HepG2 (cell line): Measurements from ENCODE around the gene CABP4. TPM values are rescaled to one million over a fixed set of nuclear protein-coding genes. Genes with fewer than 3 reads are reported as not detected.
A peak's percentile ranks its signal among the peaks of the same experiment; 100 is the strongest.

Experiments used
- FOXO4 ChIP-seq: sonication (generic); formaldehyde crosslinking; conservative IDR thresholded peaks from 2 replicates; pipeline ENCODE4 v1.8.1; 2023; ENCODE audit warnings: missing genetic modification reagents
- HNRNPH1 ChIP-seq: fragments of 200-400 bp; formaldehyde crosslinking; optimal IDR thresholded peaks from 2 replicates; pipeline ENCODE3; 2017; ENCODE audit warnings: mild to moderate bottlenecking, low read depth, low read length
- IKZF5 ChIP-seq: IDR thresholded peaks from 2 replicates; pipeline ENCODE4 v1.6.1; 2018; ENCODE audit warnings: missing genetic modification reagents, mild to moderate bottlenecking, missing compliant biosample characterization
- JARID2 ChIP-seq: sonication (generic); formaldehyde crosslinking; IDR thresholded peaks from 2 replicates; pipeline ENCODE4 v1.8.1; 2023; ENCODE audit warnings: missing genetic modification reagents, inconsistent platforms; ENCODE audit not compliant: insufficient replicate concordance
- KLF12 ChIP-seq: sonication (generic); formaldehyde crosslinking; IDR thresholded peaks from 2 replicates; pipeline ENCODE4 v1.4.0; 2020; ENCODE audit warnings: missing genetic modification reagents, borderline replicate concordance
- MED1 ChIP-seq: sonication (generic); formaldehyde crosslinking; IDR thresholded peaks from 2 replicates; pipeline ENCODE4 v1.4.0; 2020; ENCODE audit warnings: missing genetic modification reagents
- NR2C2 ChIP-seq: sonication (generic); formaldehyde crosslinking; IDR thresholded peaks from 2 replicates; pipeline ENCODE4 v1.4.0; 2020; ENCODE audit warnings: missing genetic modification reagents, mild to moderate bottlenecking, moderate library complexity, borderline replicate concordance
- SAFB2 ChIP-seq: sonication (generic); formaldehyde crosslinking; IDR thresholded peaks from 2 replicates; pipeline ENCODE4 v1.5.1; 2020; ENCODE audit warnings: missing genetic modification reagents, low read depth, mild to moderate bottlenecking, borderline replicate concordance
- TP53 ChIP-seq: sonication (generic); formaldehyde crosslinking; conservative IDR thresholded peaks from 2 replicates; pipeline ENCODE4 v1.4.0; 2020; ENCODE audit warnings: missing genetic modification reagents
- YEATS4 ChIP-seq: sonication (generic); formaldehyde crosslinking; IDR thresholded peaks from 2 replicates; pipeline ENCODE4 v1.4.0; 2020; ENCODE audit warnings: missing genetic modification reagents, borderline replicate concordance
- YY1 ChIP-seq: IDR thresholded peaks from 2 replicates; pipeline ENCODE4 v1.6.1; 2011; ENCODE audit warnings: low read length, low read depth, moderate library complexity, mild to moderate bottlenecking; ENCODE audit not compliant: insufficient read depth, insufficient replicate concordance
- ZNF276 ChIP-seq: sonication (generic); formaldehyde crosslinking; IDR thresholded peaks from 2 replicates; pipeline ENCODE4 v1.4.0; 2020; ENCODE audit warnings: mild to moderate bottlenecking, low read depth, missing genetic modification reagents
- ZNF281 ChIP-seq: sonication (generic); formaldehyde crosslinking; IDR thresholded peaks from 2 replicates; pipeline ENCODE4 v1.4.0; 2020; ENCODE audit warnings: missing genetic modification reagents, borderline replicate concordance
- ZNF530 ChIP-seq: sonication (generic); formaldehyde crosslinking; IDR thresholded peaks from 2 replicates; pipeline ENCODE4 v1.5.0; 2020; ENCODE audit warnings: low read depth, mild to moderate bottlenecking, missing genetic modification reagents
- ZNF607 ChIP-seq: sonication (generic); formaldehyde crosslinking; IDR thresholded peaks from 2 replicates; pipeline ENCODE4 v1.5.1; 2020; ENCODE audit warnings: missing genetic modification reagents, mild to moderate bottlenecking, borderline replicate concordance
- ZNF629 ChIP-seq: sonication (generic); formaldehyde crosslinking; conservative IDR thresholded peaks from 2 replicates; pipeline ENCODE4 v1.5.0; 2020; ENCODE audit warnings: missing genetic modification reagents
- ZNF841 ChIP-seq: sonication (generic); formaldehyde crosslinking; IDR thresholded peaks from 2 replicates; pipeline ENCODE4 v1.8.1; 2023; ENCODE audit warnings: missing genetic modification reagents, borderline replicate concordance
- ZNF883 ChIP-seq: sonication (generic); formaldehyde crosslinking; IDR thresholded peaks from 2 replicates; pipeline ENCODE4 v1.5.1; 2020; ENCODE audit warnings: mild to moderate bottlenecking, missing genetic modification reagents; ENCODE audit errors: not compliant biosample characterization
- ZSCAN12 ChIP-seq: sonication (generic); formaldehyde crosslinking; IDR thresholded peaks from 2 replicates; pipeline ENCODE4 v1.9.0; 2021; ENCODE audit warnings: mild to moderate bottlenecking, missing genetic modification reagents
- polyA plus RNA-seq, 8 experiments: library from polyadenylated mRNA; depleted of rRNA in 3 of 8; stranded (reverse) in 7 of 8; unstranded in 1 of 8; fragments of >200 nt; fragmentation: Illumina TruSeq in 4 of 8; extraction: Trizol in 4 of 8; gene quantifications; 2 replicates each; pipeline versions ENCODE4 v1.2.1 to v1.2.3, GENCODE V29; 2011 to 2016; ENCODE audit warnings: low read depth in 4 of 8, missing spikeins in 1 of 8, mixed read lengths in 1 of 8; ENCODE audit not compliant: insufficient read depth in 1 of 8
- total RNA-seq, 5 experiments: library from RNA; depleted of rRNA; stranded (reverse); fragments of >200 nt; fragmentation: Illumina TruSeq; extraction: Trizol; gene quantifications; 2 replicates each; pipeline ENCODE4 v1.2.3, GENCODE V29; 2016; ENCODE audit warnings: low read depth in 1 of 5
- TF ChIP-seq, protein P1 (sequence below): sonication (generic); formaldehyde crosslinking; IDR thresholded peaks from 2 replicates; pipeline ENCODE4 v1.8.0; 2022; ENCODE audit warnings: missing genetic modification reagents, mild to moderate bottlenecking, borderline replicate concordance

Gene CABP4
- total and polyA plus RNA-seq, 2 of the 13 experiments (the other 11 are each of a cell fraction or from before 2014, with no cell fraction given), result not detected

DNA sequence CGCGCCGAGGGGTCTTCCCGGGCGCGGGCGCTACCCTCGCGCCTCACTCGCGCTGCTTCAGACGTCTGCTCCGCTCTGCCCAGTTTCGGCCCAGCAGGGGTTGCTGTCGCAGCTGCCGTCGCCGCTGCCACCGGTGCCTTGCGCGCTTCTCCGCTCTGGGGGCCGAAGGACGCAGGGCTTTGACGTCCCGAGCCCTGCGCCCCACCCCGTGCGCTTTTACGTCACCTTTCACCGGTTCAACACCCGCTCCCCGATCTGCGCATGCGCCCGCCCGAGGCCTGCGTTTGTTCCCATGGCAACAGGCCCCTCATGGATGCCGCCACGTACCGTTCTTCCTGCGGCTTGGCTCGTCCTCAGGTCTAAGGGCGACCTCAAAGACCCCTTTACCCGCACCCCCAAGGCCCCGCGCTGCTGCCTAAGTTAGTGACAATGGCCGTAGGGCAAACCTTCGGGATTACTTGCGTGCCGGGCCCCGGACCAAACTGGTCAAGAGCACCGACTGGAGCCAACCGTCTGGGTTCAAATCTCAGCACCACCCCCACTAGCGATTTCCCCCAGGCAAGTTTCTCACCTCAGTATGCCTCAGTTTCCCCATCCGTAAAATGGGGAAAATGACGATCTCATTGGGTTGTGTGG is 53.5 kb downstream of the CABP4 start (continued):
- peak; percentile 59 for TF ChIP-seq YY1
- TF ChIP-seq ZNF607, result 0 out of 2 replicates have a peak, but pooled peaks have one; percentile 49
- TF ChIP-seq ZNF629, result 0 out of 2 replicates have a peak, but pooled peaks have one; percentile 10
- peak; percentile 64 for TF ChIP-seq MED1 (CRISPR knock-in tag)
- TF ChIP-seq JARID2 (CRISPR knock-in tag), result peak; percentile 40
- TF ChIP-seq, protein P1, sequence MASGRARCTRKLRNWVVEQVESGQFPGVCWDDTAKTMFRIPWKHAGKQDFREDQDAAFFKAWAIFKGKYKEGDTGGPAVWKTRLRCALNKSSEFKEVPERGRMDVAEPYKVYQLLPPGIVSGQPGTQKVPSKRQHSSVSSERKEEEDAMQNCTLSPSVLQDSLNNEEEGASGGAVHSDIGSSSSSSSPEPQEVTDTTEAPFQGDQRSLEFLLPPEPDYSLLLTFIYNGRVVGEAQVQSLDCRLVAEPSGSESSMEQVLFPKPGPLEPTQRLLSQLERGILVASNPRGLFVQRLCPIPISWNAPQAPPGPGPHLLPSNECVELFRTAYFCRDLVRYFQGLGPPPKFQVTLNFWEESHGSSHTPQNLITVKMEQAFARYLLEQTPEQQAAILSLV (CRISPR knock-in tag), result peak; percentile 84
- TF ChIP-seq IKZF5 (CRISPR knock-in tag), result peak; percentile 47; the same call in 1 of the 2 replicates
- TF ChIP-seq KLF12 (CRISPR knock-in tag), result 0 out of 2 replicates have a peak, but pooled peaks have one; percentile 64
- TF ChIP-seq ZNF530 (CRISPR knock-in tag), result no peak
- TF ChIP-seq ZNF281 (CRISPR knock-in tag), result no peak
- no peak for TF ChIP-seq ZNF841
- peak; percentile 40; the same call in 1 of the 2 replicates for TF ChIP-seq NR2C2 (CRISPR knock-in tag)
- TF ChIP-seq ZNF883 (CRISPR knock-in tag), result no peak
- TF ChIP-seq ZNF276 (CRISPR knock-in tag), result no peak
- peak; percentile 64; the same call in 1 of the 2 replicates for TF ChIP-seq SAFB2 (CRISPR knock-in tag)
- 0 out of 2 replicates have a peak, but pooled peaks have one; percentile 38 for TF ChIP-seq TP53
- no peak for TF ChIP-seq HNRNPH1
- no peak for TF ChIP-seq ZSCAN12
- TF ChIP-seq FOXO4 (CRISPR knock-in tag), result 0 out of 2 replicates have a peak, but pooled peaks have one; percentile 88
- TF ChIP-seq YEATS4 (CRISPR knock-in tag), result peak; percentile 84; the same call in 1 of the 2 replicates
